IMR-90 (cell line): ENCODE measurements around the gene TRIML2.

Experiments
- CTCF ChIP-seq: conservative IDR thresholded peaks from 2 replicates; pipeline ENCODE4 v1.5.1; 2012; ENCODE audit warnings: mild to moderate bottlenecking, low read depth, low read length, improper control_type of control experiment
- MAZ ChIP-seq: IDR thresholded peaks from 2 replicates; pipeline ENCODE4 v1.6.1; 2012; ENCODE audit warnings: low read depth, mild to moderate bottlenecking, low read length, improper control_type of control experiment, moderate library complexity, borderline replicate concordance
- MXI1 ChIP-seq: IDR thresholded peaks from 2 replicates; pipeline ENCODE4 v1.6.1; 2012; ENCODE audit warnings: low read depth, mild to moderate bottlenecking, low read length, moderate library complexity, borderline replicate concordance
- POLR2A ChIP-seq: IDR thresholded peaks from 2 replicates; pipeline ENCODE4 v1.6.1; 2012; ENCODE audit warnings: mild to moderate bottlenecking, low read depth, low read length
- SMC3 ChIP-seq: fragments of 150-350 bp; IDR thresholded peaks from 2 replicates; pipeline ENCODE4 v1.6.1; 2016; ENCODE audit warnings: low read depth, mild to moderate bottlenecking, antibody characterized with exemption, low read length, moderate library complexity

DNA sequence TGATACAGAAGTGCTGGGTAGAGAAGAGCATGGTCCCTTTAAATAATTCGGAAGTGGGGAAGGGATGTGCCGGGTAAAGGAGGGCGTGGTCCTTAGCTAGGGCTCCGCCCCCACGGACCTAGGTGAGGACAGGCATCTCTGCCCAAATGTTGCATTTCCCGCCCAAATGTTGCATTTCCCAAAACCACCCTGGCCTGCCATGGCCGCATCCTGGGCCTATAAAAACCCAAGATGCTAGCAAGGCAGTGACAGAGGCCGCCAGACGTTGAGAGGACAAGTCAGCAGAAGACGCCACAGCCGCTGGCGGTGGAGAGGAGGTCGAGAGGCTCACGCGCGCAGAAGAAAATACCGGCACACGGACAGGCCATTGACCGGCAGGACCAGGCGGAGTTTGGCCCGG is 67.7 kb downstream of the TRIML2 start:
- TF ChIP-seq MXI1 (no peak), CTCF (no peak), POLR2A (no peak), SMC3 (no peak), MAZ (no peak)
